HS-5 (cell line): ENCODE data around the gene PTF1A.

Source experiments
- DNase-seq: peaks from one replicate; pipeline ENCODE4 v3.0.0-alpha.2; 2012; ENCODE audit warnings: low read depth

PTF1A gene, protein sequence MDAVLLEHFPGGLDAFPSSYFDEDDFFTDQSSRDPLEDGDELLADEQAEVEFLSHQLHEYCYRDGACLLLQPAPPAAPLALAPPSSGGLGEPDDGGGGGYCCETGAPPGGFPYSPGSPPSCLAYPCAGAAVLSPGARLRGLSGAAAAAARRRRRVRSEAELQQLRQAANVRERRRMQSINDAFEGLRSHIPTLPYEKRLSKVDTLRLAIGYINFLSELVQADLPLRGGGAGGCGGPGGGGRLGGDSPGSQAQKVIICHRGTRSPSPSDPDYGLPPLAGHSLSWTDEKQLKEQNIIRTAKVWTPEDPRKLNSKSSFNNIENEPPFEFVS

DNA sequence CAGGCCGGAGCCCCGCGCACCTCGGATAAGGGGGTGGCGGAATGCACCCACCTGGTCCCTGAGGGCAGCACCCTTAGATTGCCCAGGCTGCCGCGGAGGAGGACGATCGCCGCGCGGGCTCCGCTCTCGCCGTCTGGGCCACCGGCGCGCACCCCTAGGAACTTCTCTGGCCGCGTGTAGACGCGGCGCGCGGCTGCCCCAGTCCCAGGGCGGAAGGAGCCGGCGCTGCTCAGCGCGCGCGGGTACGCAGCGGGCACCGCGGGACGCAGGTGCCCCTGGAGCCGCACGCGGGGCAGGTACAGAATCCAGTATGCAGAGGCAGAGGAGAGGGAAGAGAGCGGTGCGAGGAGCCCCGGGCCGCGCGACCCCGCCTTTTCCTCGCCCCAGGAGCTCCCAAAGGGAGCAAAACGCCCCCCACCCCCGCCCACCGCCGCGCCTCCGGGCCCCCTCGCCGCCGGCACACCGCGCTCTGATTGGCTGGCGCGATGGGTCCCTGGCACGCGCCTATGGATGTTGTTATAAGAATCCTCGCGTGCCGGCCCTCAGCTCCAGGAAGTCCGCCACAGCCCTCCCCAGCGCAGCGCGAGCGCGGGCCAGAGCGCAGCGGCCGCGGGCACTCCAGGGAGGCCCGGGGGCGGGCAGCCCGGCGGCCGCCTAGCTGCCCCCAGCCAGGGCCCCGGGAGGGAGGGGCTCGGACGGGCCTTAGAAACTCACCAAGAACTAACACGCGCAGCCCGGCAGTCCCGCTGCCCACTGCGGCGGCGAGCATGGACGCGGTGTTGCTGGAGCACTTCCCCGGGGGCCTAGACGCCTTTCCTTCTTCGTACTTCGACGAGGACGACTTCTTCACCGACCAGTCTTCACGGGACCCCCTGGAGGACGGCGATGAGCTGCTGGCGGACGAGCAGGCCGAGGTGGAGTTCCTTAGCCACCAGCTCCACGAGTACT lies at the start of gene PTF1A:
Gene PTF1A (plus strand): TSS at position 549 of the 948 bp plus-strand sequence. CDS start 219 bp downstream, at position 768.
- DNase-seq, result no peak

DNA sequence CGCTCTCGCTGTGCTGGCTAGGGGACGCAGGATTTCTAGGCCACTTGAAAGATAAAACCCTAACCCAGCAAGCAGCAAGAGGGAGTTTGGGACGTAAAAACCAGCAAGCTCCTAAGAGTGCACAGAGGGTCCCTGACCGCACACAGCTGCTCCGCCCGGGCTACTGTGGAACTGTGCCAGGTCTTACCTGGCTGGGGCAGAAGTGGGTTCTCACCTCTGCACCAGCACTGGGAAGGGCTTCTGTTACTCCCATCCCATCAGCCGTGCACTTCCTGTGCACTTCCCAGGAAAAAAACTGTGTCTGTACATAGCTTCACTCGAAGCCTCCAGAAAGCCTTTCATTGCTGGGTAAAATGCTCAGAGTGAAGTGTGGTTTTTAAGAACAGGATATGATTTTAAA lies 45.9 kb upstream of the PTF1A start:
- no peak for DNase-seq

DNA sequence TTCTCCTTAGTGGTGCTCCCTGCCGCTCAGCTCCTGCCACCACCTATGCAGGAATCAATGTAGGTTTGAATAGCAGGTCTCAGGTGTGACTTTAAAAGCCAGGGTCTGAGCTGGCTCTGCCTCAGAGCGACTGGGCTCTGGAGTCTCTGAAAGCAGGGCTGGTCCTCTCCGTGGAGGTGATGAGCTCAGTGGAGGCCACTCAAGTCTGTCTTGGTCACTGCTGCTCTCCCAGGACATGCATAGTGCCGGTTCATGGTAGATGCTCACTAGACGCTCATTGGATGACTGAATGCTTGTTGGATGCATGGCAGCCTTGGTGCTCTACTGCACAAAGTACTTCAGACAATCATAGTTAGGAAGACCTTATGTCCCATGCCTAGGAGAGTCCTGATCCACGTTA lies 45.1 kb upstream of the PTF1A start:
- DNase-seq, result no peak

DNA sequence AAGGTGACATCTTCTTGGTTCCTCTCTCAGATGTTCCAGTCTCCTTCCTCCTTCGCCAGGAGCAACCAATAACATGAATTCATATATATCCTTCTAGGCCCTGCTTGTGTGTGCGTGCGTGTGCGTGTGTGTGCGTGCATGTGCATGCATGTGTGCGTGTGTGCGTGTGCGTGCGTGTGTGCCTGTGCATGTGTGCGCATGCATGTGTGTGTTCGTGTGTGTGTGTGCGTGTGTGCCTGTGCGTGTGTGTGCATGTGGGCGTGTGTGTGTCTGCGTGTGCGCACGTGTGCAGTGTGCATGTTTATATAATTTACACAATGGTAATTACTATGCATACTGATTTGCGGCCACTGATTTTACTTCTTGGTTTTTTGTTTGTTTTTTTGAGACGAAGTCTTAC lies 43.9 kb upstream of the PTF1A start:
- DNase-seq, result no peak

DNA sequence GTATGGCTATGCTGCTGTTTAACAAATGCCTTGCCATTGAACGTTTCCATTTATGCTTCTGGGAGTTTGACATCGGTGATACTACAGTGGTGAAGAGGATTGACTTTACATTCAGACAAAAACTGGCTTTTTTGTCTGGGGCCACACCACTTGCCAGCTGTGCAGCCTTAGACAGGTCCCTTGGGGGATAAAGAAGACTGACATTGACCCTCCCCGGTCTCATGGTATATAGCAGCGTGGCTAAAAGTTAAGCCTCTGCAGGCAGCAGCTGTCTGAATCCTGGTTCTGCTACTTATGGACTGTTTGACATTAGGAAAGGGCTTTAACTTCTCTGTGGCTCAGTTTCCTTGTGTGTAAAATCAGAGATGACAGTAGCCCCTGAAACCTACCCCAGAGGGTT lies 42.0 kb upstream of the PTF1A start:
- DNase-seq, result no peak

DNA sequence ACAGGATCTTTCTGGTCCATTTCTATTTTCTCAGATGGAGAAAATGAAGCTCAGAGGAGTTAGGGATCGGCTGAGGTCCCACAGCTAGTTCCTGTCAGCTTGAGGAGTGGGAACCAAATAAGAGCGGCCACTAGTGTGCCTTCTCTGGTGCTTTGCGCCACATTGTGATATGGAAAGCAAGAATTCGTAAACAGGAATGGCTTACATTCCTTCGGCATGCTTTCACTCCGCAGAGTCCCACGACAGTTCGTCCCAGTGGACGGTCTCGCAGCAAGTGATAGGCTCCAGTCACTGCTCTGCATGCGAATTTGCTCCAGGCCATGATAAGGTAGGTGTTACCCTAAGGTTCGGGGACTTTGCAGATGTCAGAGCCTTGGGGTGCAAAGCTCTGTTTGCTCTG lies 41.5 kb upstream of the PTF1A start:
- no peak for DNase-seq

DNA sequence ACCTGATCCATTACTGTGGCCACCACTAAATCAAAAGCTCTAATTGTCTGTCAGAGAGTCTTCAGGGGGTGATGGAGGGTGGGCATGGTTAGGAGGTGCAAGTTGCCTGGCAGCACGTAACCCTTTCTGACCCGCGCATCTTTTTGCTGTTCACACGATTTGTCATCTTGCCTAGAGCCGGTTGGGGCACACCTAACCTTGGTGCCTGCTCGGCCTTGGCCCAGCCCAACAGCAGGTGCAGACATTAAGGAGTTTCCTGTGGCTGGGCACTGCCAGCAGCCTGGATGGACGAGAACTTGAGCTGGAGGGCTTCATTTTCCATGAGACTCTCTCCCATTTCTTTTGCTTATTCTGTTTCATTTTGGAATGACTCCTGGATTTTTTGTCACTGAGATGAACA lies 41.0 kb upstream of the PTF1A start:
- DNase-seq, result no peak

DNA sequence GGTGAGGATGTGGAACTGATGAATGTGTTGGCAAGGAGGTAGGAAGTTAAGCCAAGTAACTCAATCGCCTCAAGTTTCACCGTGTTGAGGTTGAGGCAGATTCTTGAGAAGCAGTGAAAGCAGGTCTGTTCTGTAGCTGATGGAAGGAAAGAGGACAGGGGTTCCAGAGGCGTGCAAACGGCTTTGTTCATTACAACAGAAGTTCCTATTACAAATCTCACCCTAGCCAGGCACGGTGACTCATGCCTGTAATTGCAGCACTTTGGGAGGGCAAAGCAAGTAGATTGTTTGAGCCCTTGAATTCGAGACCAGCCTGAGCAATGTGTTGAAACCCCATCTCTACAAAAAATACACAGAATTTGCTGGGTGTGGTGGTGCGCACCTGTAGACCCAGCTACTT lies 36.9 kb upstream of the PTF1A start:
- DNase-seq, result no peak

DNA sequence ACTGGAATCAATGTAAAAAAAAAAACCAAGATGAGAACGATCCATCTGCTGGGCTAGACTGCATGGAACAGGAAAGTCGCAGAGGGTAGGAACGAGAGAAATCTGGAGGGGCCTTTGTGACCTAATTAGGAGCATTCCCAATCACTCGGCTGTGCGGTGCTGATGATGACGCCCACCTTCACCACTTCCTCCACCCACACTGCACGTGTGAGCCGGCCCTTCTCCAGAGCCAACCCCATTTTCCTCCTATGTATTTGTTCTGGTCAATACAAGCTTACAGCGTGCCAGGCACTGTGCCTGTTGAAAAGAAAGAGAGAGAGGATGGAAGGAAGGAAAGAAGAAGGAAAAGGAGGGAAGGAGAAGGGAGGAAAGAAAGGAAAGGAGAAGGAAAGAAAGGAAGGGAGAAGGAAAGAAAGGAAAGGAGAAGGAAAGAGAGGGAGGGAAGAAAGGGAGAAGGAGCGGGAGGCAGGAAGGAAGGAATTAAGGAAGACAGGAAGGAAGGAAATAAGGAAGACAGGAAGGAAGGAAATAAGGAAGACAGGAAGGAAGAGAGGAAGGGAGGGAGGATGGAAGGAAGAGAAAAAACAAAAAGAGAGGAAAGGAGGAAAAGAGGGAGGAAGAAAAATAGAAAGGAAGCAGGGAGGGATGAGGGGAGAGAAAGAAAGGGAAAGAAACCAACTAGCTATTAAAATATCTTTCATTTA lies 35.5 kb upstream of the PTF1A start:
- no peak for DNase-seq

DNA sequence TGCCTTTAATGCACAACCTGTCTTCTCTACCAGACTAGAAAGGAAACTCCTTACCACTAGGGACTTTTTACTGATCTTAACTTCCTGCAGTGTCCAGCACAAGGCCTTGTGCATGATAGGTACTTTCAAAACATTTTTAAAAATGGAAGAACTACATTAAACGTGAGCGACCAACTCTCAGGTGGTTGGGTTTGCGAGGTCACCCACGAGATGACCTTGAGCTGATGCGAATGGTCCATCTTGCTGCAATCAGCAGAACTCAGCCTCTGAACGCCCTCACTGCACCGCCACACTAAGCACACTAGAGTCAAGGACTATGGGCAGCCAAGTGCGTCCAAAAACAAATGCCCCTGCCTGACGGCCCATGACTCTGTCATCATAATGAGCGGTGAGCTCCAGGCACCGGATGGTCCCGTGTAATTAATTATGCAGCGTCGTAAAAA lies 34.9 kb upstream of the PTF1A start:
- no peak for DNase-seq

DNA sequence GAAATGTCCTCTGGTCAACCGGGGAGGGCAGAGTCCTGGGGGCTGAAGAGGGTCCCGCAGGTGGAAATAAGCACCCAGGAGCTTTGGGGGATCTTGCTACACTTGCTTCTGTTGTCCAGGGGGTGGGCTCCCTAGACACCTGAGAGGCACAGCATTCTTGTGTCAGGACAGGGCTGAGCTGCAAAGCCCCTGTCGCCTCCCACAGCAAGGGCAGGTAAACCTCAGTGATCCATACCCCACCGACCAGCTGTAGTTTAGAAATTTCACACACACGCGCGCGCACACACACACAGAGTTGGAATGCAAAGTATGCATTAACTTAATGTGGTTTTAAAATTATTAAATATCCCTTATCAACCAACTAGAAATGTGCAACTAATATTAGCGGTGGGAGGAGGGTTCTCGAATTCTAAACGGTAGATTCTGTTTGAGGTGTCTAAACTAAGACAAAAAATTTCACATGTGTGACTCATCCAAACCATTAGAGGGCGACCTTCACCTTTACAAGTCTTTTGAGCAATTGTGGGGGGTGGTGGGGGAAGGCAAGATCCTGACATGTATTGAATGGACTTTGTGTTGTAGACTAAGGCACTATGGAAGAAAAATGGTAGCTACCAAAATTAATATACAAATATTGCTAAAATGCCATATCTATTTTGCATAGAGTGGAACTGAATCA lies 34.3 kb upstream of the PTF1A start:
- DNase-seq, result no peak

DNA sequence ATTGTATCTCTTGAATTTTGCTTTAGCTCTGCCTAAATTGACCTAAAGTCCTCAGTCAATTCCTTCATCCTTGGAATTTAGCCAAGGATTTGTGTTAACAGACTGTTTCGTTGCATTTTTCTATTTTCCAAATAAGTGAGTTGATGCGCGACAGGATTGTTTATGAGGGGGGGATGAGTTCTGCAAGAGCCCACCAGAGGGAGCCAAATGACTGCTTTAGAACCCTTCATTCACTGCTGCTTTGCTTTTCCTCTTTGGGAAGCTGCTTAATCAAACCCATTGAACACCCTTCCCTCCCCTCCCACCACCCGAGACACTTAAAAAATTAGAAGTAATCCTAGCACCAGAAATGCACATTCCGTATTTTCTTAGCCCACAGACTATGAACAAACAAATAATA lies 33.7 kb upstream of the PTF1A start:
- no peak for DNase-seq

DNA sequence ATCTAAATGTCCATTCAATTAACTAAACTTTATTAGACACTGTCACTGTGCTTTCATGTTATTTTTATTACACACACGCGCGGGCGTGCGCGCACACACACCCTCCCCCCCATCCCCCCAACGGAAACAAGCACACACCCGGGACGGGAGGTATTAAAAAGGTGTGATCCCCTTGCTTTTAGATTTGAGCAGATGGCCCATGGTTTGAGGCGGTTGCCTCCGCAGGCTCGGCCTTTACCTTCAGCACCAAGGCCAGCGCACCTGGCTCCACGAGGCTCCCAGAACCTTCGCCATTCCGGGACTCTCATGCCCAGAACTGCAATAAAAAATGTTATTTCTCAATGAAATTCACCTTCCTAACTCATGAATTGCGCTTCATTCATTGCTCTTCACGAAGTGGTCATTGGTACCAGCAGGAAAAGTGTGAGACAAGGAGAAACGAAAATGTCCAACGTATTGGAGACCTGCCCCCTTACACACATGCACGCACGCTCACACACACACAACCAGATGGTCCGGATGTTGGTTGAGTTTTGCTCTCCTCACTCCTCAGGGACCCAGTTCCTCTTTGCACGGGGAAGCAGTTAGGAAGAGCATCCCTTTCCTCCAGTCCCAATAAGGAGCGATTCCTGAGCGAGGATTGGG lies 20.8 kb upstream of the PTF1A start:
- no peak for DNase-seq

DNA sequence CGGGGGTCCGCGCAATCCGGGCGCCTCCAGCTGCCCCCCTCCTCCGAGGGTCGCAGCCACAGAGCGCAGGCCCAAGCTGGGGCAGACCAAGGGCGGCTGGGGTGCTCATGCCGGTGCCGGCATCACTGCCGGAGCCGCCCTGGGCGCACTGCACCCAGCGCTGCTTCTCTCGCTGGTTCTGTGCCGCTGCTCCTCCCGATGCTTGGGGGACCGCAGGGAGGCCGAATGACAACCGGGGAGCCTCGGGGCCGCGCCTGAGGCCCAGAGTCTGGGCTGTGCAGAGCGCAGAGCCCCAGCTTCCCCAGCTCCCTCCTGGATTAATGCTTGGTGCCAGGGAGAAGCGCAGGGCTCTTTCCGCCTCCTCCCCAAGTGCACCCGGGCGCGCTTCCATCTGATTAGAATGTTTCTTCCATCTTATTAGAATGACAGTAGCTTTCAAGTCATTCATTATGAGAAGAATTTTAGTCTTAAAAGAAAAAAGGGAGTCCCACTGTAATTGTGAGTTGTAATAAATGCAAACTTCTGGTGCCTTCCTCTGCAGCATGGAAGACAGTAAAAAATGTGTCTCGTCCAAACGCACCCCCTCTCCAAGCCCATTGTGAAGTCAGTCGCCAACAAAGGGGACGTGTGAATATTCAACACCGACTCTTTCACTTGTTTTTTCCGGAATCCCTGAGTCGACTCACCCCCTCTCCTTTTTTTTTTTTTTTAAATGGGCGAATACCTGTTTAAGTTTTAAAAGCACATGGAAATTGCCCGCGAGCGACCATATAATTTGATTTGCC lies 19.5 kb upstream of the PTF1A start:
- no peak for DNase-seq

DNA sequence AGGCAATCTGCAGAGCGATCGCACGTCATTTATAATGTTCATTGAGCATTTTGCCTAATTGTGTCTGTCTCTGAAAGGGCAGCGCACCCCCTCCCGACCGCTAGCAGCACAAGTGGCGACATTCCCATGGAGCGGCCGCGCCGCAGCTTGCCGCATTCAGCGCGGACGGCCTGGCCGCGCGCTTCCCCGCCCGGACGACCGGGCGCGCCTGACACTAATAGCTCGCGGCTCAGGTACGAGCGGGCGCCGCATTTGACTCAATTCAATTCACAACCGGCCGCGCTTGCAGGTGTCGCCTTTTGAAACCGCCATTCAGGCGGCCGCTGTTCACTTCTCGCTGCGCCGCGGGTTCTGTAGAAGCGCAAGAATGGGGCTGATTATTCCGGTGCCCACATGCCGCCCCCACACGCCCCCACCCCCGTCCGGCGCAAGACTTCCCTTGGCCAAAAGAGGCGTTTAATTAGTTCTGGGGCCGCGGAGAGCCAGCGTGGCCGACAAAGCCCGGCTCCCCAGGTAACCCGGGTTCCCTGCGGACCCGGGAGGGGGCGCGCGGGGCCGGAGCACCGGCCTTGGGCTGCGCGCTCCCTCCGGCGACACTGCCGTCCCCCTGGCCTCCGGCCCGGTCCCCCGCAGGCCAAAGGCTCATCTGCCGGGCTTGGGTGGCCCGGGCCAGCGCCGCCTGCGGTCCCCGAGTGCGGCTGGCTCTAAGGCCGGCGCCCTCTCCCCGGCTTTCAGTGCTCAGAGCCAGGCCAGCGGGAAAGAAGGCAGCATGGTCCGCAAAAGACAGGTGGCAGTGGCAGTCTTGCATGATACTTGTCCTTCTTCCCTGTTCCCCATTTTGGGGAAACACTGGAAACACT lies 18.7 kb upstream of the PTF1A start:
- DNase-seq, result no peak

DNA sequence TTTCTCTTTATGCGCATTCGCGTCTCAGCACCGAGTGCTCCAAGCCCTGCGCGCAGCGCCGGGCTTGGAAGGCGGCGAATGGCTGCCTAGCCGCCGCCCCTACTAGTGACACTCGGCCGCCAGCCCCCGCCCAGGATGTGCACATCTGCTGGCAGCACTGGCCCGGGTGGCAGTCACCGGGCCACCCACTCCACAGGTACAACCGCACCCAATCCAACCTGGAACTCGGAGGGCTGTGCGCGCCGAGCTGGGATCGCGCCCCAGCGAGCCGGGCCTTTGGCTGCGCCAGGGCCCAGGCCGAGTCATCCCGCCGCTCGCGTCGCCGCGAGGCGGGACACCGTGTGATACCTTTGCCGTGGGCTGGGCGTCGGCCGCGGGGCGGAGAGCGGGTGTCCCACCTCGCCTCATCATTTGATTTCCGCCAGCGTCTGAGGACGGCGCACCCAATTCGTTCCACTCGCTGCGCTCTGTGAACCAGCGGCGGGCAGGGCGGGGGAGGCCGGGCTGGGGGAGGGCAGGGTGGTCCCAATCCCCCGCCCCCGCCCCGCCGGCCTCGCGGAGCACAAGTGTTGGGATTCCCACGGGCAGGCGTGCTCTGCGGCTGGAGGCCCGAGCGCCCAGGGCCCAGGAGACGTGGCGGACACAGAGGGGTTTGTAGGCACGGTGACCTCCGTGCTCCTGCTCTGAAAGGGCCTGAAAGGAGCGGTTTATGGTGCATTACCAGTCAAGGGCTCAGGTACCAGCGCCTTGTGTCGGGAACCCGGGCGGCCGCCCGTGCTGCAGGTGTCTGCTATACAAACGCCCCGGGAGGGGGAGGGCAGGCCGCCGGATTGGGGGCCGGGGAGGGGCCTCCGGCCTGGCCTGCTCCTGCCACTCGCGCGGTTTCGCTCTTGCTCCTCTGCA lies 17.8 kb upstream of the PTF1A start:
- DNase-seq, result no peak

DNA sequence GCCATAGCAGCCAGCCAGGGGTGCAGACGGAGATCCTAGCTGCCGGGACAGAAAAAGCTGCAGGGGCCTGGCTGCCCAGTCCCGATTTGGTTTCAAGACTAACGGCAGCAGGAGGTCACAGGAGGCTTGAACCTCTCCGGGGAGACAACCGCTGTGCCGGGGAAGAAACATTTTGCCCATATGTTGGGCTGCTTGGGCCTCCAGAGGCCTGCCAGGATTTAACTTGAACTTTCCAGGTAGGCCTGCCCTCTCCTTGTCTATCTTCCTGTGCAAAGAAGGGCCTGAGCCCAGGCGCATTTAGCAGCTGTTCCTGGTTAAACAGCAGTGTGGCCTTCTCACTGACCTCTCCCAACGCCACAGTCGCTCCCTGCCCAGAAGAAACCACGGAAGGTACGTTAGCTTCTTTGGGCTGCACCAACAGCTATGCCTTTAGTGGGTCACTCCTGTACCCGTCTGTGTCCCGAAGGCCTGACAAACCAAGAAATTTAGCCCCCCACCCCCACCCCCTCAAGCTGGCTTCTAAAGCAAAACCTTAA lies 17.1 kb upstream of the PTF1A start:
- DNase-seq, result no peak

DNA sequence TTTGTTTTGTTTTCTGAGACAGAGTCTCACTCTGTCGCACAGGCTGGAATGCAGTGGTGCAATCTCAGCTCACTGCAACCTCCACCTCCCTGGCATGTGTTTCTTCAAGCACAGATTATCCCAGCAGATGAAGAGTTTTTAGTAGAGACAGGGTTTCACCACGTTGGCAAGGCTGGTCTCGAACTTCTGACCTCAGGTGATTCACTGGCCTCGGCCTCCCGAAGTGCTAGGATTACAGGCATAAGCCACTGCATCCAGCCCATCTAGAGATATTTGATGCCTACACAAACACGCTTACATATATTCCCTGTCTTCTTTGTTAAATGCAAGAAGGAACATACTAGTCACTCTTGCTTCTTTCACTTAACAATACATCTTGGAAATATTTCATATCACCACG lies 5.9 kb upstream of the PTF1A start:
- no peak for DNase-seq
